Mucosa of descending colon (tissue), 3 donors: ENCODE results near the gene SLC25A46. TPM values are rescaled to one million over a fixed set of nuclear protein-coding genes. Genes with fewer than 3 reads are reported as not detected.
A peak's percentile ranks its signal among the peaks of the same experiment; 100 is the strongest.

Experiments
- ATAC-seq: fragments of 200-7000 bp; cut with Tn5 transposase; one replicate; pipeline ENCODE4 v1.9.1; 2020; ENCODE audit warnings: mild to moderate bottlenecking, moderate library complexity
- DNase-seq, 3 donors: peaks; one replicate each; pipeline ENCODE4 v3.0.0-alpha.2; 2020
- H3K36me3 ChIP-seq: fragments of 200-600 bp; one replicate; pipeline ENCODE4 v1.8.0; 2021; ENCODE audit warnings: low read depth, mild to moderate bottlenecking
- H3K4me1 ChIP-seq: fragments of 200-600 bp; one replicate; pipeline ENCODE4 v1.8.0; 2021; ENCODE audit warnings: low read depth, mild to moderate bottlenecking
- H3K4me3 ChIP-seq: fragments of 200-600 bp; one replicate; pipeline ENCODE4 v1.8.0; 2021; ENCODE audit warnings: mild to moderate bottlenecking
- H3K9me3 ChIP-seq: fragments of 200-600 bp; one replicate; pipeline ENCODE4 v1.8.0; 2021; ENCODE audit warnings: mild to moderate bottlenecking
- intact Hi-C, 2 donors: fragments of 100-400 bp; cut with DNase I in 1 of 2; cut with micrococcal nuclease in 1 of 2; formaldehyde crosslinking; loops; one replicate each; pipeline versions ENCODE4 v1.11.0 to v1.11.1; 2022; cut with DNase I, micrococcal nuclease
- total RNA-seq, 3 donors: library from RNA; stranded (reverse); fragmentation: NEBNext Ultra II Directional in 2 of 3; extraction: Animal tissue kit (Norgen Biotek cat#: 25700) in 2 of 3; gene quantifications; one replicate each; pipeline versions ENCODE4 v1.2.1 to v1.2.4, GENCODE V29; 2021 to 2023
- TF ChIP-seq, protein P1 (sequence below): fragments of 200-600 bp; IDR thresholded peaks from one replicate; pipeline ENCODE4 v1.8.0; 2022; ENCODE audit warnings: antibody characterized with exemption, mild to moderate bottlenecking
- donor health status: DM: no; HTN: no; CAD: no; lungs with moderate emphysema.
- donor health status: DM: no; HTN: no; CAD: no.
- donor health status: DM: no; HTN: yes; CAD: no.

SLC25A46 gene
- total RNA-seq, 3 donors from 2014 or later, result 49.1 to 52.5 (median 49.5) TPM

DNA sequence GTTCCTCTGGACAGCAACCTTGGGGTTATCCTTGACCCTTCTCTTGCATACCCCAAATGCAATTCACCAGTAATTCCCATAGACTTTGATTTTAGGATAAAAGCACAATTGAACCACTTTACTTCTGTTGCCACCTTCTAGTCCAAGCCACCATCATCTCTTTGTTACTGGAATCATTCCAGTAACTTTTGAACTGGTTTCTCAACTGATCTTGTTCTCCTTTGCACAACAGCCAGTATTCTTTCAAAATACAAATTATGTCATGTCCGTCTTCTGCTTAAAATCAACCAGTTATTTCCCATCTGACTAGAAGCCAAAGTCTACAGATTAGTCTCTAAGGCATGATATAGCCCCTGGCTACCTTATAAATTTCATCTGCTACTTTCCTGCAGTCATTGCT lies 21.4 kb downstream of the SLC25A46 start:
- ATAC-seq, result no peak
- no peak overlapping the region for H3K4me3 ChIP-seq
- H3K36me3 ChIP-seq, result no peaks in the 10 kb centered on the region
- no peak for DNase-seq
- intact Hi-C loops, result no loop called here
- TF ChIP-seq, protein P1, sequence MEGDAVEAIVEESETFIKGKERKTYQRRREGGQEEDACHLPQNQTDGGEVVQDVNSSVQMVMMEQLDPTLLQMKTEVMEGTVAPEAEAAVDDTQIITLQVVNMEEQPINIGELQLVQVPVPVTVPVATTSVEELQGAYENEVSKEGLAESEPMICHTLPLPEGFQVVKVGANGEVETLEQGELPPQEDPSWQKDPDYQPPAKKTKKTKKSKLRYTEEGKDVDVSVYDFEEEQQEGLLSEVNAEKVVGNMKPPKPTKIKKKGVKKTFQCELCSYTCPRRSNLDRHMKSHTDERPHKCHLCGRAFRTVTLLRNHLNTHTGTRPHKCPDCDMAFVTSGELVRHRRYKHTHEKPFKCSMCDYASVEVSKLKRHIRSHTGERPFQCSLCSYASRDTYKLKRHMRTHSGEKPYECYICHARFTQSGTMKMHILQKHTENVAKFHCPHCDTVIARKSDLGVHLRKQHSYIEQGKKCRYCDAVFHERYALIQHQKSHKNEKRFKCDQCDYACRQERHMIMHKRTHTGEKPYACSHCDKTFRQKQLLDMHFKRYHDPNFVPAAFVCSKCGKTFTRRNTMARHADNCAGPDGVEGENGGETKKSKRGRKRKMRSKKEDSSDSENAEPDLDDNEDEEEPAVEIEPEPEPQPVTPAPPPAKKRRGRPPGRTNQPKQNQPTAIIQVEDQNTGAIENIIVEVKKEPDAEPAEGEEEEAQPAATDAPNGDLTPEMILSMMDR, result no peak
- no peaks in the 10 kb centered on the region for H3K9me3 ChIP-seq
- H3K4me1 ChIP-seq, result no peaks in the 10 kb centered on the region

DNA sequence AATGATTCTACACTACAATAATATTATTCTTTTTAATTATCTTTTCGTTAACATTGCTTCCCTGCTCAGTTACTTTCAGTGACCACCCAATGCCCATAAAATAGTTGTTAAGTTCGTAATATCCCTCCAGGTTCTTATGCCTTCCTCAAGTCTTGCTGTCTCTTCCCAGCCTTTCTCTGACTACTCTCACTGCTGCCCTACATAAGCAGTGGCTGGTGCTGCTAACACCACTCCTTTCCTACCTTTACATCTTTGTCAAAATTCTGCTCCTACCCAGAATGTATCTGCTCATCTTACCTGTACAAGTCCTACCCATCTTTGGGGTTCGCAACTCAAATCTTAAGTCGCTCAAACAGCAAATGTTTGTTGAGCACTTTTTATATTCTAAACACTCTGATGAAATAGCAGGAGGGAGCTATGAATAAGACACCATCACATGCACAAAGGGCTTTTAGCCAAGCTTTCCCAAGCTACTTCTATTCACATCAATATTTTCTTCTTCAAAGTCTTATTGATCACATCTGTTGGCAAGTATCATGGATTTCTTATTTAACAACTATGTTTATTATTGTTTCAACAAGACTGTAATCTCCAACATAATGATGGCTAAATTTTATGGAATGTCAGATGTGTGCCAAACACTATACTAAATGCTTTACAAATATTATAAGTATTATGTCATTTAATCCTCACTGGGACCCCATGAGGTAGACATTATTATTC lies 29.5 kb downstream of the SLC25A46 start:
- TF ChIP-seq, protein P1, result no peak
- ATAC-seq, result no peak
- Histone ChIP-seq H3K9me3 (no peaks in the 10 kb centered on the region), H3K4me3 (no peak overlapping the region), H3K4me1 (no peaks in the 10 kb centered on the region), H3K36me3 (no peaks in the 10 kb centered on the region)
- intact Hi-C loops, result no loop called here
- DNase-seq, result no peak

DNA sequence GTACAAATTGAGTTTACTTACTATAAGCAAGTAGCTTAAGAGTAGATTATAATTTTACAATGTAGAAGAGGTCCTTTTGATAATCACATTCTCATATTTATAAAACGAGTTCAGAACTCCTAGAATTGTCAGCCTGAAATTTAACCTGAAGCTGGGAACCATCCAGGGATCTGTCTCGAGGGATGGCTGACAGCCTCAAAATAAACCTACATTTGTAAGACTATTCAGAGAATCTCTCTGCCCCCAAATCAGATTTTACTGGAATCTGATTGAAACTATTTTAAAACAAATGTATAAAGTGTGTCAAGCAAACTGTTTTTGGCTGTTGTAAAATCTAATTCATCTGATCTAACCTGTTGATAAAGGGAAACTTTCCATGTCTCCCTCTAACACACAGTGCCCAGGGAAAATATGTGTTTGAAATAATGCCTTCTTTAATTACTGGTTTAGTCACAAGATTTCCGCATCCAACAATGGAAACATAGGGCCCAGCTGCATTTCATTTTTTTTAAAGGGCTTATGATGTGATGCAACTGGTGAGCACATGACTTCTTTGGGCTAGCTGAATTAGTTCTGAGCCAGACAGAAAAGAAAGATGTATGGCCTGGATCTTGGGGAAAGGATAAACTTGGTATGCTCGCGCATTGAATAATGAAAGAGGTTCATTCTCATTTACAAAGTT lies 30.3 kb downstream of the SLC25A46 start:
- no peak for ATAC-seq
- H3K9me3 ChIP-seq, result no peaks in the 10 kb centered on the region
- TF ChIP-seq, protein P1, result no peak
- no peak overlapping the region for H3K4me3 ChIP-seq
- no peaks in the 10 kb centered on the region for H3K36me3 ChIP-seq
- no peaks in the 10 kb centered on the region for H3K4me1 ChIP-seq
- DNase-seq, result peak in 1 of 3 donors; percentile 2
- intact Hi-C loops, result no loop called here

DNA sequence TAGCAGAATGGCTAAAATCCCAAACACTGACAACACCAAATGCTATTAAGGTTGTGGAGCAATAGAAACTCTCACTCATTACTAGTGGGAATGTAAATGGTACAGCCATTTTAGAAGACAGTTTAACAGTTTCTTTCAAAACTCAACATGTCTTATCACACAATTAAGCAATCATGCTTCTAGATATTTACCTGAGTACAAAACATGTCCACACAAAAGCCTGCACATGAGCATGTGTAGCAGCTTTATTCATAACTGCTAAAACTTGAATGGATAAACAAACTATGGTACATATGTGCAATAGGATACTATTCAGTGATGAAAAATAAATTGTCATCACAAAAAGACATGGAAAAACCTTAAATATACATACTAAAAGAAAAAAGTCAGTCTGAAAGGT lies 31.5 kb downstream of the SLC25A46 start:
- DNase-seq (no peak), ATAC-seq (no peak)
- intact Hi-C loops, result no loop called here

DNA sequence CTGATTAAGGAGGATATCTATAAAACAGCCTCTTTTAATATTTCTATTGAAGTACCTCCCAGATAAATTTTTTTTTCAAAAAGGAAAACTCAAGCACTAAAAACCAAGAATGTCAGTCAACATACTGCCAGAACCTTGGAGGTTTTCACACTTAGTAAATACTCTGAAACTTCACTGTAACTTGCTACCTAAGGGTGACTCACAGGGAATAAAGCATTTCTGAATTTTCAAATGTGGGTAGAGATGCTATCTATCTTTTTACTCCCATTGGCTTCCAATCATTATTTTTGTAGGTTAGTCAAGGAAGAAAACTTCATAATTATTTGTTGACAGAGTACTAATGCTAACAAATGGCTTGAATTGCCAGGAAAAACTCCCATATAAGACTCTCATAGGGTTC lies 46.1 kb downstream of the SLC25A46 start:
- no peak for DNase-seq
- Histone ChIP-seq H3K9me3 (peaks cover 2% of the 10 kb centered on the region), H3K4me1 (no peaks in the 10 kb centered on the region), H3K4me3 (no peak overlapping the region), H3K36me3 (no peaks in the 10 kb centered on the region)
- TF ChIP-seq, protein P1, result no peak
- ATAC-seq, result no peak
- intact Hi-C loops, result no loop called here

More for the DNA sequence above, 31.5 kb downstream of the SLC25A46 start:
- H3K4me1 ChIP-seq, result no peaks in the 10 kb centered on the region
- H3K9me3 ChIP-seq, result no peaks in the 10 kb centered on the region
- no peaks in the 10 kb centered on the region for H3K36me3 ChIP-seq
- TF ChIP-seq, protein P1, result no peak
- H3K4me3 ChIP-seq, result no peak overlapping the region
